Muscle of arm (tissue), 14 donors: Measurements from ENCODE around the gene HACD3. TPM values are rescaled to one million over a fixed set of nuclear protein-coding genes. Genes with fewer than 3 reads are reported as not detected.
A peak's percentile ranks its signal among the peaks of the same experiment; 100 is the strongest.

Experiments
- DNase-seq: peaks from one replicate; pipeline ENCODE4 v3.0.0-alpha.2; 2013
- long read RNA-seq, 11 donors: transcript quantifications; one replicate each; lab custom pipeline, GENCODE V29; 2026
- polyA plus RNA-seq, 12 donors: library from polyadenylated mRNA; unstranded; fragments of 120-200 nt; gene quantifications; one replicate each; pipeline ENCODE4 v1.2.1, GENCODE V29; 2013; ENCODE audit not compliant: insufficient read length in 12 of 12

The HACD3 gene, protein sequence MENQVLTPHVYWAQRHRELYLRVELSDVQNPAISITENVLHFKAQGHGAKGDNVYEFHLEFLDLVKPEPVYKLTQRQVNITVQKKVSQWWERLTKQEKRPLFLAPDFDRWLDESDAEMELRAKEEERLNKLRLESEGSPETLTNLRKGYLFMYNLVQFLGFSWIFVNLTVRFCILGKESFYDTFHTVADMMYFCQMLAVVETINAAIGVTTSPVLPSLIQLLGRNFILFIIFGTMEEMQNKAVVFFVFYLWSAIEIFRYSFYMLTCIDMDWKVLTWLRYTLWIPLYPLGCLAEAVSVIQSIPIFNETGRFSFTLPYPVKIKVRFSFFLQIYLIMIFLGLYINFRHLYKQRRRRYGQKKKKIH
- 10 to 100 TPM in 11 of 12 donors, not detected in 1; 36.9 to 61.7 (median 51.4) TPM for polyA plus RNA-seq
- long read RNA-seq, donor 1, transcript HACD3-201 (11 exons, 3,228 nt): major isoform, 20 of 20 reads
- long read RNA-seq, donor 1, partial matches to known transcripts: 0 of 20 reads
- long read RNA-seq, donor 1, other reads (novel, unspliced or antisense): 0 of 20 reads
- long read RNA-seq, donor 2, transcript HACD3-201 (11 exons, 3,228 nt): major isoform, 15 of 15 reads
- long read RNA-seq, donor 2, partial matches to known transcripts: 0 of 15 reads
- long read RNA-seq, donor 2, other reads (novel, unspliced or antisense): 0 of 15 reads
- long read RNA-seq, donor 3, transcript HACD3-201 (11 exons, 3,228 nt): major isoform, 8 of 8 reads
- long read RNA-seq, donor 3, partial matches to known transcripts: 0 of 8 reads
- long read RNA-seq, donor 3, other reads (novel, unspliced or antisense): 0 of 8 reads
- long read RNA-seq, donor 4, partial matches to known transcripts: 0 of 4 reads
- long read RNA-seq, donor 4, other reads (novel, unspliced or antisense): 0 of 4 reads
- long read RNA-seq, donor 5, transcript HACD3-201 (11 exons, 3,228 nt): major isoform, 14 of 14 reads
- long read RNA-seq, donor 5, partial matches to known transcripts: 0 of 14 reads
- long read RNA-seq, donor 5, other reads (novel, unspliced or antisense): 0 of 14 reads
- long read RNA-seq, donor 6, partial matches to known transcripts: 0 of 3 reads
- long read RNA-seq, donor 6, other reads (novel, unspliced or antisense): 0 of 3 reads
- long read RNA-seq, donor 7, transcript HACD3-201 (11 exons, 3,228 nt): major isoform, 7 of 7 reads
- long read RNA-seq, donor 7, partial matches to known transcripts: 0 of 7 reads
- long read RNA-seq, donor 7, other reads (novel, unspliced or antisense): 0 of 7 reads
- long read RNA-seq, donor 8, transcript HACD3-201 (11 exons, 3,228 nt): major isoform, 11 of 12 reads
- long read RNA-seq, donor 8, partial matches to known transcripts: 0 of 12 reads
- long read RNA-seq, donor 8, other reads (novel, unspliced or antisense): 0 of 12 reads
- long read RNA-seq, donor 9, transcript HACD3-201 (11 exons, 3,228 nt): major isoform, 8 of 8 reads
- long read RNA-seq, donor 9, partial matches to known transcripts: 0 of 8 reads
- long read RNA-seq, donor 9, other reads (novel, unspliced or antisense): 0 of 8 reads
- long read RNA-seq, donor 10, transcript HACD3-201 (11 exons, 3,228 nt): major isoform, 15 of 15 reads
- long read RNA-seq, donor 10, partial matches to known transcripts: 0 of 15 reads
- long read RNA-seq, donor 10, other reads (novel, unspliced or antisense): 0 of 15 reads
- long read RNA-seq, donor 11, transcript HACD3-201 (11 exons, 3,228 nt): major isoform, 14 of 15 reads
- long read RNA-seq, donor 11, partial matches to known transcripts: 0 of 15 reads
- long read RNA-seq, donor 11, other reads (novel, unspliced or antisense): 0 of 15 reads

DNA sequence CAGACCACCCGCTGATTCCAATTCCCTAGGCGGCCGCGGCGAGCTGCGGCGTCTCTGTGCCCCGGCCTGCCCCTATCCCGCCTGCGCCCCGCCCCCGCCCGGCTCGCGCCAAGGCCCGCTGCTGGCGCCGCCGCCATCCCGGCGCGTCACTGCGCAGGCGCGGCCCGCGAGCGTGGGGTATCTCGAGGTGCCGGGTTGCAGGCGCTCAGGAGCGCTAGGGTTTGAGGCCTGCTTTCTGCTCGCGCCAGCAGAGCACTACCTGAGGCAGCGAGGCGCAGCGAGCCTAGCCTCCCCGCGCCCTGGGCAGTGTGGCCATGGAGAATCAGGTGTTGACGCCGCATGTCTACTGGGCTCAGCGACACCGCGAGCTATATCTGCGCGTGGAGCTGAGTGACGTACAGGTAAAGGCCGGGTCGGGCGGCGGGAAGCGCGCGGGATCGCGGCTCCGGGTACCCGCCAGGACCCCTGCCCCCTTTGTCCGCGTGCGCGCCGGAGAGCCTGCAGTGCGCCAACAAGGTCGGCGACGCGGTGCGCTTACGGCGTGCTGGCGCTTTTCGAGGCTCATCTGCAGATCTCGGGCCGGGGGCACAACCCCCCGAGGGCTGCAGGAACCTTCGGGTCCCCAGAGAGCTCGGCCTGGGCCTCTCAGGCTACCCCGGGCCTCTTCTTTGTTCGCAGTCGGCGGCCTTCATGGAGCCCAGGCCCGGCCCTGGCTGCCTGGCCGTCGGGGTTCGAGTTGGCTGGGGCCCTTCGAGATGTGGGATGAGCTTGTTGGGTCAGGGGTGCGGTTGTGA lies at the start of gene HACD3:
Gene HACD3, plus strand, starts transcription at position 146 of the 794 bp plus-strand sequence. Its CDS starts 169 bp downstream, at position 315.
- DNase-seq: peak; percentile 81

DNA sequence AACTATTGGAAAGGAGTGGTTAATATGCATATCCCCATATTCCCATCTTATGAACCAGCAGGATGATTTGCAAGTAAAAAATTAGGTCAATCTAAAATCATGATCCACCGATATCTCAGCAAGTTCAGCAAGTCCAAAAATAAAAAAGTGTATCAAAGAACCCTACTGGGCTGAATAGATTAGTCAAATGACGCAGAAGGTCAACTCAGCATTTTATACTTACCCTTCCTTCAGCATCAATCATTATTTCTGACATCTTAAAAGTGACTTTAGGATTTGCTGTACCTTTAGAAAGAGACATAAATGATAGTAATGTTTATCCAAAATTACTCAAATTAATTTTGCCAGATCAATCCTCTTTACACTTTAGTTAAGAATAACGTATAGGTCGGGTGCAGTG lies 45.4 kb upstream of the HACD3 start:
- DNase-seq: no peak

DNA sequence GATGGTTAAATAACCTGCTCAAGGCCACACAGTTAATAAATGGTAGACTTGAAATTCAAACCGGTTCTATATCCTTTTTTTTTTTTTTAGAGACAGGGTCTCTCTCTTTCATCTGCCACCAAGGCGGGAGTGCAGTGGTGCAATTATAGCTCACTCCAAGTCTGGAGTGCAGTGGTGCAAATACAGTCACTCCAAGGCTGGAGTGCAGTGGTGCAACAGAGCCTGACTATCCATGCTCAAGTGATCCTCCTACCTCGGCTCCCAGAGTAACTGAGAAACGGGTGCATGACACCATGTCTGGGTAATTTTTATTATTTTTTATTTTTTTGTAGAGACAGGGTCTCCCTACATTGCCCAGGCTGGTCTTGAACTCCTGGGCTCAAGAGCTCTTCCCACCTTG lies 36.2 kb upstream of the HACD3 start:
- DNase-seq: no peak

DNA sequence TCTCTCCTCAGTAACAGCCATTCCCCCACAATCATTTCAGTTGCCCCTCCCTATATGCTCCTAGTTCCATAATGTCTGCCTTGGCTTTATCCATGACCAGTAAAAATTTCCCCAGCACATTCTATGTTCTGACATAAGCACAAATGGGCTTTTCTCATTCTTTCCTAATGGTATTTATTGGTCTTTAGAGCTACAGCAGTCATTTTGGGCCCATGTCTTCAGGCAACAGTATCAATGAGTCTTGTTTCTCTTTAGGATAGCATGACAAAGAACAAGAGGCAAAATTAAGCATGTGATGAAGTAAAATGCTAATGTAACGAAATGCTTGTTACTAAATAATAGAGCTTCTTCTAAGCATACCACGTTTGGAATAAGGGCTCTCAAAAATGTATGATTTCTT lies 20.9 kb upstream of the HACD3 start:
- DNase-seq: no peak

DNA sequence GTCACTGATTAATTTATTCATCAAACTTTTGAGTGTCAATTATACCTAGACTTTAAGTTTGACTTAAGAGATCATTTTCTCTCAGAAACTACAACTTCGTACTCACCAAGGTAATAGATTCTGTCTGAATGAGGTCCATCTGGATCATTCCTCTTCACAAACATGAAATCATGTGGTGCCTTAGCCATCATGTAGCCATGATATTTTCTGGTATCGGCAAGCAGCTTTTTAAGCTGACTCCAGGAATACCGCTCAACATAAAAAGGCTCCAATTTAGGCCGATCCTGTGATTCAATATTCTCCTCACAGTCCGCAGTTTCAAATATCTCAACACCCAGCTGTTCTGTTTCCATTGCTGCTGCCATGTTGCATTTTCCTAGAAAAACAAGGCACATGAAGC lies 18.1 kb upstream of the HACD3 start:
- DNase-seq: no peak

DNA sequence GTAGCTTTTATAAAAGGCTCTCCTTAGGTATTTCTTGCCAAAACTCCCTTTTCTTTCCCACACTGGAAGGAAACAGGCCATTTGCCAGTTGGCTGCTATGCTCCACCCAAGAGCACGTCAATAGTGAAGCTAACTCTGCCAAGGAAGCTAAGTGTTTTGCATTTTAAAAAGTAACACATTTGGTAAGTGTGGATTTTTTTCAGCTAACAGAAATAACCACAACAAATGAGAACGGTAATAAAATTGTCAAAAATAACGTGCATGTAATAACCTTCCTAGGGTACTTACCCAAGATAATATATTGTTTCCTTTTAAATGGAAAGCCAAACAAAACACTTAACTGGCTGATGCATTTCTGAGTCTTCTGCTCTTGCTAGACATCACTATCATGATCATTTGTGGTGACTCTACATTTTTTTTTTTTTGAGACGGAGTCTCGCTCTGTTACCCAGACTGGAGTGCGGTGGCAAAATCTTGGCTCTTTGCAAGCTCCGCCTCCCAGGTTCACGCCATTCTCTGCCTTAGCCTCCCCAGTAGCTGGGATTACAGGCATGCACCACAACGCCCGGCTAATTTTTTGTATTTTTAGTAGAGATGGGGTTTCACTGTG lies 17.4 kb upstream of the HACD3 start:
- DNase-seq: peak; percentile 73

DNA sequence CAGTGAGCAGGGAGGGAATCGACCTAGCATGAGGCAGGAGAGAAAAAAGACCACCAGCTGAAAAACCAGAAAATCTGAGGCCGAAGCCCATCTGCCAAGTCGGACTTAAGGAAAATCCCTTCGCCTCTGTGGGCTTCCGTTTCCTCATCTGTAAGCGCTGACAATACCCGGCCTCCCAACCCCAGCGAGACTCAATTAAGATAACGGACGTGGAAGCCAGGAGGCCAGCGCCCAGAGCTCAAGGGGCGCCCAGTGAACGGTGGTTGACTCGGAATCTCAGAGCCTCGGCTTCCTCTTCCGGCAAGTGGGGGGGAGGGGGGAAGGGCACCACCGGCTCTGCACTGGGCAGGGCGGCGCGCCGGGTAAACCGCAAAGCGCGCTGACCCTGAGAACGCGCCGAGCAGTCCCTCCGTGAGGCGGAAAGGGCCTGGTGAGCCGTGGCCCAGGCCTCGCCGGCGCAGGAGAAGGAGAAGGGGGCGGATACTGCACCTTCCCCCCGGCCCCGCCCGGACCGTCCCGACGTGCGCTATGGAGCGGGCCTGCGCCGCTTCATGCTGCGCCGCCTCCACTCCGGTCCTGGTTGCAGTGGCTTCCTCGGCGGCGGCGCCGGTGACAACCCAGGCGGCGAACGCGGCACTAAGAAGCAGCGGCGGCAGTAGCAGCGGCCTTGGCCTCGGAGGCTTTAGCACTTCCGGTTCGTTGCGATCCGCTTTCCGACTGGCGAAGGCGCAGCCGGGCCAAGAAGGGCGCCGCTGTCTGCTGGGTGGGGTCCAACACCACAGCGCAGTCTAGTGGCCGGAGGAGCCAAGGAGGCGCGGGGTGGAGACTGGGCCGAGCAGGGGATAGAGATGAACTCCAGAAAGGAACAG lies 13.0 kb upstream of the HACD3 start, which contains the start of gene DPP8:
Gene DPP8, minus strand, starts transcription at position 693 of the 869 bp plus-strand sequence. CDS start 5,136 bp downstream, outside the sequence.
- peak; percentile 96 for DNase-seq

DNA sequence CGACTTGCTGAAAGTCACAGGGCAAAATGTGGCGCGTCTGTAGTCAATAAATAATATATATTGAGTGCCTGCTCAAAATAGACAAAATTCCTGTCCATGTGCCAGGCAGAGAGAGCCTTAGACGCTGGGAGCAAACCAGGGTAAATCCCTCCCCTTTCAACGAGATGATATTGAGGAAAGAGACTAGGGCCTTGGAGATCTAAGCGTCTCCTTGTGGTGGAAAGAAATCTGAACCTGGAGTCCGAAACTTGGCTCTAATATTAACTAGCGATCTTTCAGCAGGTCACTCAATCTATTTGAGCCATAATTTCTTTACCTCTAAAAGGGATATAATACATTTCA lies 12.4 kb upstream of the HACD3 start:
- DNase-seq: no peak

DNA sequence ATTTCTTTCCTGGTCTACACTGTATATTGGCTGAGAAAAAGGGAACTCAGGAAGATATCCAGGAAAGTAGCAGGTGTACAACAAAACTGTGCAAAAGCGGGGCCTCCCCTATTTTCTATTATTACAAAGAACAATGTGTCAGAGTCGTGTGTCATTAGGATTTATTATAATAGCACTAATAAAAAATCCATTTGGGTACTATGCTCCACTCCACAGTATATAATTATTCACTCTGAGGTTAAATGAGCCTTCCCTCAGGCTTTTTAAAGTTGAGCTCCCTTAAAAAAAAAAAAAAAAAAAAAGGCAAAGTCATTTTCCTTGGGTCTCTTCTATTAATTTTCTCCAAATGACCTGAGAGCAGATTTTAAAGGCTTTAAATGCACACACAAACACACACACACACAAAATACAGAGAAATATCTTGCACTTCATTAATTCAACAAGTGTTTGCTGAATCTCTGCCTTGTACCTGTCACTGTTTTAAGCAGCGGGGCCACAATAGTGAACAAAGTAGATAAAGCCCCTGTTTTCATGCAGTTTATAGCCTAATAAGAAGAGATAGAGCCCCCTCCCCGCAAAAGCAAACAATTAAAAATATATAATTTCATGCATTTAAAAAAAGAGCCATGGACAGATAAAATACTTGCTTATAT lies 11.5 kb upstream of the HACD3 start:
- no peak for DNase-seq

DNA sequence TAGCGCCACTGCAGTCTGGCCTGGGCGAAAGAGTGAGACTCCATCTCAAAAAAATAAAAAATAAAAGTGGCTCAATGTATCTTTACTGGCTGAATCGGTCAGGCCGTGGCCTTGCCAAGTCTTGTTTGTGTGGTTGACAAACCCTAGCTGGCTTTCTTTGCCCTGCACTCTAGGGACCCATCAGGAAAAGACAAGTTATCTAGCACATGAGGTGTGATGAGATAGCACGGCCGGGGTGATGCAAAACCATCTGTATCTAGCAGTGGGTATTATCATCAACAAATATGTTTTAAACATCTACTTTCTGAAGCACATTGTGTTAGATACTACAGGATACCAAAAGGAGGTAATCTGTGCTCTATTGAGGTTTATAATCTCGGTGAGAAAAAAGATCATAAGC lies 8.9 kb upstream of the HACD3 start:
- no peak for DNase-seq

DNA sequence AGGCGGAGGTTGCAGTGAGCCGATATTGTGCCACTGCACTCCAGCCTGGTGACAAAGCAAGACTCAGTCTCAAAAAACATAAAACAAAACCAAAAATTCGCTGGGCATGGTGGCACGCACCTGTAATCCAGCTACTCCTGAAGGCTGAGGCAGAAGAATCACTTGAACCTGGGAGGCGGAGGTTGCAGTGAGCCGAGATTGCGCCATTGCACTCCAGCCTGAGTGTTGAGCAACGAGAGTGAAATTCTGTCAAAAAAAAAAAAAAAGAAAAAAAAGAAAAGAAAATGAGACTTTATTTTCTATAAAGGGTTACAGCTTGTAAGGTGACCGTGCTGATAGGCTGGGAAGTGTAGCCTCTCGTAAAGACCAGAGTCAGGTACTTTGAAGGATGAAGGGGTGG lies 6.0 kb upstream of the HACD3 start:
- no peak for DNase-seq

DNA sequence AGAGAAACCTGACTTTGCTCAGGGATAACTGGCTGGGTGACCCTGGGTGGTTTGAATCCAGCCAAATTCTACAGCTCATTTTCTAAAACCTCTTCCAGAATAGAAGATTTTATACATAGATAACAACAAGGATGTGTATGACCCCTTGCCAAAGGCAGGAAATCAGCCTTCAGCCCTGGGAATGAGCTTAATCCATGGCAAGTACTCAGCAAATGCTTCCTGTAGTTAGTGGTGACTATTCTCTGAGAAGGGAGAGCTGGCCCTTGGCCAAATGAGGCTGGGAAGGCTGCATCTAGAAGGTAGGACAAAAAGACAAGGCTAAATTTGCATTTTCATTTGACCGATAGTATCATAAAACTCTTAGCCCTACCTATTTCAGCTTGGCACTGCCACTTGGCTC lies 4.6 kb upstream of the HACD3 start:
- DNase-seq: no peak

DNA sequence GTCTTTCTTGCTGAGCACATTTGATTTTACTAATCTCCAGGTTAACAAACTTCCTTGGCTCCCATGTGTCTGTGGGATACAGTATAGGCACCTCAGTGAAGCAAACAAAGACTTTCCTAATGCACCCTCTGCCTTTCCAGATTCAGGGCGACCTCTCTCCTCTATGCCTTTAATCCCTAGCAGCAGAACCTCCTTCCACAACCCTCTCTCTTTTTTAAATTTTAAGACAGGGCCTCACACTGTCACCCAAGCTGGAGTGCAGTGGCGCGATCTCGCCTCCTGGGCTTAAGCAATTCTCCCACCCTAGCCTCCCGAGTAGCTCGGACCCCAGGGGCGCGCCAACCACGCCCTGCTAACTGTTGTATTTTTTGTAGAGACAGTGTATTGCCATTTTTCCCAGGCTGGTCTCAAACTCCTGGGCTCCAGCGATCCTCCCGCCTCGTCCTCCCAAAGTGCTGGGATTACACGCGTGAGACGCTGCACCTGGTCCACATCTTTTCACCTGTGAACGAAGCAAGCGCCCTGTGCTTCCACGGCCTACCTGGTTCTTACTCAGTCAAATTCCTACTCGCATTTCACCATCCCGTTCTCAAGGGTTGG lies 1.7 kb upstream of the HACD3 start:
- no peak for DNase-seq

DNA sequence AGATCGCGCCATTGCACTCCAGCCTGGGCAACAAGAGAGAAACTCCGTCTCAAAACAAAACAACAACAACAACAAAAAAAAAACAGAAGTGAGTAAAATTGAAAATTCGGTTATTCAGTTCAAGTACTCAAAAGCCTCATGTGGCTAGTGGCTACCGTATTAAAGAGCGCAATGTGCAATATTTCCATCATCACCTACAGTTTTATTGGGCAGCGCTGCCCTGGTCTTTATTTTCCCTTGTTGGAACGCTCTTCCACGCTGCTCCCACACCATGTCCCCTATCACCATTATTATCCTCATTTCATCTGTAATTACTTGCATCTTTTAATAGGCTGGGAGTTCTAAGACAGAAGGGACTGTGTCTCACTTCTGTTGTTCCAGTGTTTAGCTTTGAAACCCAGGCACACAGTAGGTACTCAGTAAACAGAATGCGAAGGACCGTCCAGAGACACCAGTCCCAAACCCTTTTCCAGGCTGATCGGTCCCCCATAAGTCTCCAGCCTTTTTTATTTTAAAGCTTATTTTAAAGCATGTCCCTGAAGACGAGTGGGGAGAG lies 423 bp upstream of the HACD3 start:
- DNase-seq: no peak

DNA sequence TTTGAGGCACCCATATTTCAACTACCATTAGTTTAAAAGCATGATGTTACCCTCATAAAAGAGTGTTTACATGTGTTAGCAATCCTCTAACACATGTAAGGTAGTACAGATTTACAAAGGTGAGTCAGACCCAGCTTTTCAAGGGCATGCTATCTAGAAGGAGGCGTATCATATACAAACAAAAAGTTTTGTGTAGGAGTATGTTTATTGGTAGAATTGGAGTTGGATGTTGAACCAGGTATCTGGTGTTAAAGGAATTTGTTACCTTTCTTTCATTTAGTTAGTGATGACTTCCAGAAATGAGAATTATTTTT lies 2.4 kb downstream of the HACD3 start:
- no peak for DNase-seq

DNA sequence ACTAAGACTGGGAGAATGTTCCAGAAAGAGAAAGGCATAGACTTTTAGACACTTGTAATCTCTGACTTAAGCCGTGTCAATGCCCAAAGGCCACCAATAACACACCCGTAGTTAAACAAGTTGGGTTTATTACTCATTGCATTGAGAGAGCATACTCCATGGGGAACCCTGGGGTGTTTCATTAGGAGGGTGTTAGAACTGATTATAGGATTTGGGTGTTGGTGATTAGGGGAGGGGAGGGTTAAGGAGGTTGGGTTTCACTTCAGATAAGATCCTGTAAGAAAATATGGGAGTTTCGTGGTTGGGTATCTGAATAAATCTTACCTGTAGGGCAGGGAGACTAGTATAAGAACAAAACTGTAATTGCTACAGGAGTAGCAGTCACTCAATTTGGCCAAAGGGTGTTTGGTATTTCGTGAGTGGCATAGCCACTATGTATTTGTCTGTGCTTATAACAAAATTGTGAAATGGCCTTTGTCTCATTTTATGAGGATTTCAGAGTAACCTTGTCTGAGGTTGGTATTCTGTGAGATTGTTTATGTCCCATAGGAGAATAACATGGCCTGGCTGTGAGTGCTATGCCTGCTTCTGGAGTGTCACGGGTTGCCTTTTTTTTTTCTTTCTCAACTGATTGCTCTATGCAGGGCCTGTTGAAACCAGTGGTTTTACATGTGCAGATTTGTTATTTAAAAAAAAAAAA lies 2.9 kb downstream of the HACD3 start:
- no peak for DNase-seq

DNA sequence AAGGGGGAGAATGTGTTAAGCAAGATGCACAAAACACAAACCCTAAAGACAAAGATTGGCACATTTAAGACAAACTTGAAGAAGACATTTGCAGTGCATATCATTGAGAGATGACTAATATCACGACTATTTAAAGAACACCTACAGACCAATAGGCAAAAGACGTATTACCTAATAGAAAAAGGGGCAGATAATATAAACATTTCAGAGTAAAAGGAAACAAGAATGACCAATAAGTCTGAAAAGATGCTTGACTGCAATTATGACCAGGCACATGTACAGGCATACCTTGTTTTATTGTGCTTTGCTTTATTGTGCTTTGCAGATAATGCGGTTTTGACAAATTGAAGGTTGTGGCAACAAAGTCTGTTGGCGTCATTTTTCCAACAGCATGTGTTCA lies 4.9 kb downstream of the HACD3 start:
- DNase-seq: no peak
